ENCODE data around the gene UGGT1. TPM values are rescaled to one million over a fixed set of nuclear protein-coding genes. Genes with fewer than 3 reads are reported as not detected.

Gene UGGT1
- total and polyA plus RNA-seq, 9 of the 15 experiments (the other 6 are each of a cell fraction or from before 2014, with no cell fraction given): 5.1 to 56.4 (median 37.9) TPM

- H3K27ac ChIP-seq (ENCODE audit: extremely low read depth, low read depth, low read length): no peak overlapping the region
- DNase-seq (ENCODE audit: extremely low read depth in 1 of 4, low spot score in 3 of 4) (no peak), FAIRE-seq (no peak), ATAC-seq (no peak)
- H3K36me3 ChIP-seq (ENCODE audit: control insufficient read depth, insufficient read depth, low read length): peaks cover 95% of the 10 kb centered on the region
- H3K4me1 ChIP-seq (replicated peaks in 1 of 2; ENCODE audit: control insufficient read depth in 2 of 2, insufficient read depth in 2 of 2, low read length in 2 of 2): no peaks in the 10 kb centered on the region; a peak in 1 of 5 replicates
- no peak for TF ChIP-seq ELF2 (CRISPR knock-in tag; IDR thresholded peaks at IDR 0.05)
- TF ChIP-seq JUN (IDR thresholded peaks at IDR 0.05; ENCODE audit: borderline replicate concordance, low read depth, low read length): no peak
- no peak for TF ChIP-seq JUN (CRISPR knock-in tag; IDR thresholded peaks at IDR 0.05; ENCODE audit: borderline replicate concordance)
- TF ChIP-seq ZC3H4 (CRISPR knock-in tag; IDR thresholded peaks at IDR 0.05; ENCODE audit: borderline replicate concordance): no peak
- TF ChIP-seq ZZZ3 (IDR thresholded peaks at IDR 0.05): 0 out of 2 replicates have a peak, but pooled peaks have one; percentile 46
- TF ChIP-seq PRMT5 (CRISPR knock-in tag; IDR thresholded peaks at IDR 0.05): no peak
- no peak for TF ChIP-seq AFF4 (CRISPR knock-in tag; IDR thresholded peaks at IDR 0.05)
- TF ChIP-seq POLR2AphosphoS5 (IDR thresholded peaks at IDR 0.05; ENCODE audit: control insufficient read depth, insufficient read depth, low read depth, low read length): no peak
- no peak overlapping the region for H3K9ac ChIP-seq (ENCODE audit: insufficient read depth in 1 of 2, low read depth in 2 of 2, low read length in 2 of 2)
- intact Hi-C loops (cut with micrococcal nuclease) (loop anchor here (5.0 to 10.0 kb wide), 3 partner anchors 53 to 235 kb away; no protein-coding TSS in a partner anchor), in situ Hi-C loops (cut with MboI) (no loop called here)
- H3K9me3 ChIP-seq (replicated peaks; ENCODE audit: control insufficient read depth, insufficient read depth, low read depth, low read length): no peaks in the 10 kb centered on the region
- no peak overlapping the region for H3K4me2 ChIP-seq (ENCODE audit: insufficient read depth, low read length)
- no peak overlapping the region for H3K4me3 ChIP-seq
- POLR2A ChIA-PET: no interaction called here
- no TSS peak for BruUV-seq (replicated peaks)
- H4K20me1 ChIP-seq (replicated peaks; ENCODE audit: control insufficient read depth, insufficient read depth, low read length): no peaks in the 10 kb centered on the region
- no peaks in the 10 kb centered on the region for H3K79me2 ChIP-seq (ENCODE audit: control insufficient read depth, insufficient read depth, low read length)
- no peaks in the 10 kb centered on the region for H3K27me3 ChIP-seq (ENCODE audit: control insufficient read depth in 2 of 2, insufficient read depth in 2 of 2, low read length in 2 of 2)
- no peaks in the 10 kb centered on the region for H3K9me1 ChIP-seq (ENCODE audit: control insufficient read depth, insufficient read depth, low read length)
- CTCF ChIA-PET (ENCODE audit: low intra/inter-chr PET ratio): interaction anchor here (0.8 to 1.6 kb wide), 2 partner anchors 54 to 127 kb away, joined by 3 to 7 read pairs; no protein-coding TSS in a partner anchor
- no peak overlapping the region for H2AFZ ChIP-seq (ENCODE audit: low read depth, low read length)
- 93% methylated on average over 4 of the region's 4 CpGs for WGBS (ENCODE audit: insufficient coverage, low coverage, missing lambda C conversion rate)
These were observed 88.4 kb downstream of the UGGT1 start for GRCh38 chr2:128179461-128179755.
